HCT116 (cell line): ENCODE results near the gene FABP3.

ENCODE experiments used
- CEBPB ChIP-seq: IDR thresholded peaks from 2 replicates; pipeline ENCODE4 v1.6.1; 2012; ENCODE audit warnings: low read depth
- EZH2 ChIP-seq: fragments of 200-600 bp; sonication (generic); IDR thresholded peaks from 2 replicates; pipeline ENCODE4 v1.6.1; 2017; ENCODE audit warnings: antibody characterized with exemption, mixed run types
- EZH2phosphoT487 ChIP-seq: fragments of 200-600 bp; IDR thresholded peaks from 2 replicates; pipeline ENCODE4 v1.6.1; 2018; ENCODE audit warnings: antibody characterized with exemption, borderline replicate concordance
- POLR2A ChIP-seq: IDR thresholded peaks from 2 replicates; pipeline ENCODE4 v1.7.0; 2011; ENCODE audit warnings: borderline replicate concordance; ENCODE audit not compliant: insufficient read depth, insufficient read length; ENCODE audit errors: extremely low read depth
- RAD21 ChIP-seq: IDR thresholded peaks from 2 replicates; pipeline ENCODE4 v1.6.1; 2012; ENCODE audit warnings: low read depth, mild to moderate bottlenecking
- SRF ChIP-seq: IDR thresholded peaks from 2 replicates; pipeline ENCODE4 v1.6.1; 2012; ENCODE audit warnings: low read depth
- TF ChIP-seq, protein P1 (sequence below): IDR thresholded peaks from 2 replicates; pipeline ENCODE4 v1.6.1; 2011; ENCODE audit warnings: mild to moderate bottlenecking, low read length, moderate library complexity; ENCODE audit not compliant: insufficient replicate concordance; ENCODE audit errors: extremely low read depth
- TF ChIP-seq, protein P2 (sequence below), 3 experiments: fragments of 200-600 bp in 1 of 3; sonication (generic) in 1 of 3; IDR thresholded peaks in 2 of 3; conservative IDR thresholded peaks in 1 of 3; 2 replicates each; pipeline ENCODE4 v1.5.1; 2012 to 2017; ENCODE audit warnings: low read depth in 2 of 3, low read length in 2 of 3, antibody characterized with exemption in 1 of 3, borderline replicate concordance in 1 of 3, control low read depth in 1 of 3, mild to moderate bottlenecking in 1 of 3, mixed read lengths in 1 of 3, mixed run types in 1 of 3, moderate library complexity in 1 of 3; ENCODE audit not compliant: insufficient read depth in 1 of 3

DNA sequence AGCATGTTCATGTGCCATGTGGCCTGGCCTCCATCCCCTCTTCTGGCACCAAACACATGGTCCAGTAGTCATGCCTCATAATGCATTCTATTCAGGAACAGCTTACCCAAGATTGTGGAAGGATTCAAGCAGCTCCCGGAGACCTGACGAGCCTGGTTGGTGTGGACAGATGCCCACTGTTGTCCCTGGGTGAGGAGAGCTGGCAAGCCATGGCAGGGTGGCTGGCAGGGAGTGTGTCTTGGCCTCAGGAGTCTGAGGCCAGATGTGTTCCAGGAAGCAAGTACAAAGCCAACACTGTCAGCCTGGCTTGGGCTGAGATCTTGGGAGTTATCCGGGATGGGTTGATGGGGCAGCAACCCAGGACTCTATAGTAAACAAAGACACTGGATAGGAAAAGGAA is 7.3 kb upstream of the FABP3 start:
- TF ChIP-seq, protein P1, sequence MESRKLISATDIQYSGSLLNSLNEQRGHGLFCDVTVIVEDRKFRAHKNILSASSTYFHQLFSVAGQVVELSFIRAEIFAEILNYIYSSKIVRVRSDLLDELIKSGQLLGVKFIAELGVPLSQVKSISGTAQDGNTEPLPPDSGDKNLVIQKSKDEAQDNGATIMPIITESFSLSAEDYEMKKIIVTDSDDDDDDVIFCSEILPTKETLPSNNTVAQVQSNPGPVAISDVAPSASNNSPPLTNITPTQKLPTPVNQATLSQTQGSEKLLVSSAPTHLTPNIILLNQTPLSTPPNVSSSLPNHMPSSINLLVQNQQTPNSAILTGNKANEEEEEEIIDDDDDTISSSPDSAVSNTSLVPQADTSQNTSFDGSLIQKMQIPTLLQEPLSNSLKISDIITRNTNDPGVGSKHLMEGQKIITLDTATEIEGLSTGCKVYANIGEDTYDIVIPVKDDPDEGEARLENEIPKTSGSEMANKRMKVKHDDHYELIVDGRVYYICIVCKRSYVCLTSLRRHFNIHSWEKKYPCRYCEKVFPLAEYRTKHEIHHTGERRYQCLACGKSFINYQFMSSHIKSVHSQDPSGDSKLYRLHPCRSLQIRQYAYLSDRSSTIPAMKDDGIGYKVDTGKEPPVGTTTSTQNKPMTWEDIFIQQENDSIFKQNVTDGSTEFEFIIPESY: no peak
- TF ChIP-seq, protein P2, sequence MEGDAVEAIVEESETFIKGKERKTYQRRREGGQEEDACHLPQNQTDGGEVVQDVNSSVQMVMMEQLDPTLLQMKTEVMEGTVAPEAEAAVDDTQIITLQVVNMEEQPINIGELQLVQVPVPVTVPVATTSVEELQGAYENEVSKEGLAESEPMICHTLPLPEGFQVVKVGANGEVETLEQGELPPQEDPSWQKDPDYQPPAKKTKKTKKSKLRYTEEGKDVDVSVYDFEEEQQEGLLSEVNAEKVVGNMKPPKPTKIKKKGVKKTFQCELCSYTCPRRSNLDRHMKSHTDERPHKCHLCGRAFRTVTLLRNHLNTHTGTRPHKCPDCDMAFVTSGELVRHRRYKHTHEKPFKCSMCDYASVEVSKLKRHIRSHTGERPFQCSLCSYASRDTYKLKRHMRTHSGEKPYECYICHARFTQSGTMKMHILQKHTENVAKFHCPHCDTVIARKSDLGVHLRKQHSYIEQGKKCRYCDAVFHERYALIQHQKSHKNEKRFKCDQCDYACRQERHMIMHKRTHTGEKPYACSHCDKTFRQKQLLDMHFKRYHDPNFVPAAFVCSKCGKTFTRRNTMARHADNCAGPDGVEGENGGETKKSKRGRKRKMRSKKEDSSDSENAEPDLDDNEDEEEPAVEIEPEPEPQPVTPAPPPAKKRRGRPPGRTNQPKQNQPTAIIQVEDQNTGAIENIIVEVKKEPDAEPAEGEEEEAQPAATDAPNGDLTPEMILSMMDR (IDR thresholded peaks at IDR 0.05 in 2 of 3, conservative IDR thresholded peaks at IDR 0.05 in 1 of 3; ENCODE audit: borderline replicate concordance in 1 of 3, insufficient read depth in 1 of 3, low read depth in 2 of 3, low read length in 2 of 3): no peak
- TF ChIP-seq CEBPB: no peak
- TF ChIP-seq EZH2: no peak
- no peak for TF ChIP-seq SRF
- no peak for TF ChIP-seq POLR2A
- no peak for TF ChIP-seq EZH2phosphoT487
- TF ChIP-seq RAD21: no peak
